GM23248 (cell line): Measurements from ENCODE around the gene EGFR. TPM values are rescaled to one million over a fixed set of nuclear protein-coding genes. Genes with fewer than 3 reads are reported as not detected.

Experiments
- DNase-seq: peaks from one replicate; pipeline ENCODE4 v3.0.0-alpha.2; 2015
- H2AFZ ChIP-seq: fragments of 200-600 bp; sonication (generic); 2 replicates; pipeline ENCODE4 v1.6.1; 2016; ENCODE audit warnings: antibody characterized with exemption
- H3F3A ChIP-seq: fragments of 200-600 bp; sonication (generic); 2 replicates; pipeline ENCODE4 v1.6.1; 2016; ENCODE audit warnings: mild to moderate bottlenecking, antibody characterized with exemption, mixed run types; ENCODE audit not compliant: insufficient read depth
- H3K27ac ChIP-seq: fragments of 200-600 bp; sonication (generic); 2 replicates; pipeline ENCODE4 v1.5.1; 2016; ENCODE audit warnings: mild to moderate bottlenecking
- H3K27me3 ChIP-seq: fragments of 200-600 bp; sonication (generic); replicated peaks from 2 replicates; pipeline ENCODE4 v1.6.1; 2016; ENCODE audit warnings: mild to moderate bottlenecking; ENCODE audit not compliant: insufficient read depth
- H3K36me3 ChIP-seq: fragments of 200-600 bp; sonication (generic); 2 replicates; pipeline ENCODE4 v1.6.1; 2016; ENCODE audit warnings: low read depth, mild to moderate bottlenecking
- H3K4me1 ChIP-seq: fragments of 200-600 bp; sonication (generic); 2 replicates; pipeline ENCODE4 v1.6.1; 2016; ENCODE audit warnings: mild to moderate bottlenecking; ENCODE audit not compliant: insufficient read depth
- H3K4me2 ChIP-seq: fragments of 200-600 bp; sonication (generic); one replicate; pipeline ENCODE4 v1.6.1; 2016; ENCODE audit warnings: mild to moderate bottlenecking; ENCODE audit not compliant: unreplicated experiment
- H3K4me3 ChIP-seq: fragments of 200-600 bp; sonication (generic); 2 replicates; pipeline ENCODE4 v1.5.1; 2016; ENCODE audit warnings: mild to moderate bottlenecking
- H3K79me2 ChIP-seq: fragments of 200-600 bp; sonication (generic); 2 replicates; pipeline ENCODE4 v1.6.1; 2016; ENCODE audit warnings: mild to moderate bottlenecking; ENCODE audit not compliant: insufficient read depth
- H3K9ac ChIP-seq: fragments of 200-600 bp; sonication (generic); 2 replicates; pipeline ENCODE4 v1.6.1; 2016; ENCODE audit warnings: mild to moderate bottlenecking
- H3K9me2 ChIP-seq: fragments of 200-600 bp; sonication (generic); 2 replicates; pipeline ENCODE4 v1.6.1; 2016; ENCODE audit warnings: mixed run types, mild to moderate bottlenecking, moderate library complexity; ENCODE audit not compliant: insufficient read depth
- H3K9me3 ChIP-seq: fragments of 200-600 bp; sonication (generic); one replicate; pipeline ENCODE4 v1.6.1; 2017; ENCODE audit warnings: low read depth
- H4K20me1 ChIP-seq: fragments of 200-600 bp; sonication (generic); 2 replicates; pipeline ENCODE4 v1.6.0; 2016; ENCODE audit not compliant: insufficient read depth
- EZH2 ChIP-seq: fragments of 200-600 bp; sonication (generic); IDR thresholded peaks from 2 replicates; pipeline ENCODE4 v1.6.1; 2018; ENCODE audit warnings: antibody characterized with exemption, mild to moderate bottlenecking; ENCODE audit not compliant: insufficient read depth, poor library complexity, severe bottlenecking
- EZH2phosphoT487 ChIP-seq: fragments of 200-600 bp; sonication (generic); IDR thresholded peaks from 2 replicates; pipeline ENCODE4 v1.6.1; 2018; ENCODE audit warnings: antibody characterized with exemption, moderate library complexity, mild to moderate bottlenecking, low read depth; ENCODE audit not compliant: insufficient read depth
- WGBS, 2 experiments: methylation state at CpG; one replicate each; pipeline ENCODE4 v1.1.6; 2015 to 2017; ENCODE audit warnings: low lambda C conversion rate in 2 of 2, low coverage in 1 of 2; ENCODE audit errors: missing lambda C conversion rate in 2 of 2; 5-methylcytosine and 5-hydroxymethylcytosine counted together
- in situ Hi-C: fragments of 300-500 bp; cut with MboI; formaldehyde crosslinking; loops from 2 replicates; pipeline ENCODE4 v1.15.0; 2020
- polyA plus RNA-seq: library from polyadenylated mRNA; unstranded; fragments of >200 nt; fragmentation: Nextera tagmentation; extraction: Ambion mirVana; gene quantifications from 2 replicates; pipeline ENCODE4 v1.2.1, GENCODE V29; 2016
- total RNA-seq: library from RNA; depleted of rRNA; stranded (reverse); fragments of >200 nt; shearing (Covaris generic); gene quantifications from 2 replicates; pipeline ENCODE4 v1.2.3, GENCODE V29; 2014

The EGFR gene
- total and polyA plus RNA-seq, 2 experiments from 2014 or later = 48.7 to 53.5 TPM

- in situ Hi-C loops = no loop called here
- H3K4me1 ChIP-seq = peaks cover 22% of the 10 kb centered on the region
- no peaks in the 10 kb centered on the region for H3K9me2 ChIP-seq
- H3K4me2 ChIP-seq = no peak overlapping the region
- TF ChIP-seq EZH2phosphoT487 = no peak
- no peak for TF ChIP-seq EZH2
- 66 to 67% methylated on average over 7 of the region's 7 CpGs for WGBS, 2 experiments
- H3K9ac ChIP-seq = no peak overlapping the region
- DNase-seq = no peak
- H3K4me3 ChIP-seq = no peak overlapping the region
- H3K9me3 ChIP-seq = no peaks in the 10 kb centered on the region
- no peak overlapping the region for H2AFZ ChIP-seq
- H3K79me2 ChIP-seq = peaks cover 89% of the 10 kb centered on the region
- no peak overlapping the region for H3K27ac ChIP-seq
- H3F3A ChIP-seq = peaks cover 54% of the 10 kb centered on the region
- no peaks in the 10 kb centered on the region for H4K20me1 ChIP-seq
- no peaks in the 10 kb centered on the region for H3K27me3 ChIP-seq
- H3K36me3 ChIP-seq = no peaks in the 10 kb centered on the region
These were observed 69.8 kb downstream of the EGFR start for GRCh38 chr7:55088620-55089019.

- Histone ChIP-seq H3K4me2 (no peak overlapping the region), H3K79me2 (peaks cover 100% of the 10 kb centered on the region), H3K9ac (no peak overlapping the region), H3K9me3 (no peaks in the 10 kb centered on the region), H3K9me2 (no peaks in the 10 kb centered on the region), H3K4me3 (no peak overlapping the region), H3K36me3 (no peaks in the 10 kb centered on the region), H3K4me1 (peaks cover 8% of the 10 kb centered on the region), H2AFZ (no peak overlapping the region), H3K27ac (no peak overlapping the region), H3K27me3 (no peaks in the 10 kb centered on the region), H3F3A (peaks cover 29% of the 10 kb centered on the region), H4K20me1 (no peaks in the 10 kb centered on the region)
- TF ChIP-seq EZH2phosphoT487 (no peak), EZH2 (no peak)
- 98% methylated on average over 15 of the region's 15 CpGs for WGBS, 2 experiments
- no peak for DNase-seq
- in situ Hi-C loops = no loop called here
These were observed 73.6 kb downstream of the EGFR start for GRCh38 chr7:55092186-55092974.

- no peaks in the 10 kb centered on the region for H4K20me1 ChIP-seq
- H3K9ac ChIP-seq = no peak overlapping the region
- H3K9me2 ChIP-seq = no peaks in the 10 kb centered on the region
- 96 to 97% methylated on average over 3 of the region's 3 CpGs for WGBS, 2 experiments
- peaks cover 2% of the 10 kb centered on the region for H3K4me1 ChIP-seq
- H3K4me3 ChIP-seq = no peak overlapping the region
- peaks cover 100% of the 10 kb centered on the region for H3K79me2 ChIP-seq
- peaks cover 23% of the 10 kb centered on the region for H3F3A ChIP-seq
- H2AFZ ChIP-seq = no peak overlapping the region
- H3K27me3 ChIP-seq = no peaks in the 10 kb centered on the region
- TF ChIP-seq EZH2phosphoT487 = no peak
- no peak for TF ChIP-seq EZH2
- H3K36me3 ChIP-seq = no peaks in the 10 kb centered on the region
- DNase-seq = no peak
- no peak overlapping the region for H3K4me2 ChIP-seq
- no peak overlapping the region for H3K27ac ChIP-seq
- in situ Hi-C loops = no loop called here
- H3K9me3 ChIP-seq = no peaks in the 10 kb centered on the region
These were observed 74.2 kb downstream of the EGFR start for GRCh38 chr7:55092975-55093373.

DNA sequence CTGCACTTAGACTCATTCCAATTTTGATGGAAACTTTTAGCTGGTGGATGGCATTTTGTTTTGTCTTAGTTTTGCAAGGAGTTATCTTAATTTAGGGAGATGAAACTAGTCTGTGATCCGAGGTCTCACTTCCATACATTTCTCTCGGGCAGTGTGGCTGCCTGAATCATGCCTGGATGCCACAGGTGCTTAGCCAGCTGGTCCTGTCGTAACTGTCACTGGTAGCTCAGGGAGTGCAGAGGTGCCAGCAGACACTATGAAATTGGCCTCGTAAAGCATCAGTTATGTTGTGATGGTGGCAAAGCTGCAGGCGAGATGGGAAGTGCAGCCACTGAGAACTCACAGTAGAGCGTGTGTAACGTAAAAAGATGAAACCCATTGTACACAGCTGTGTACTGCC lies 74.9 kb downstream of the EGFR start:
- no peaks in the 10 kb centered on the region for H3K27me3 ChIP-seq
- no peak overlapping the region for H3K9ac ChIP-seq
- in situ Hi-C loops = no loop called here
- 91% methylated on average over 7 of the region's 7 CpGs for WGBS, 2 experiments
- 0 out of 2 replicates have a peak, but pooled peaks cover 3% of the 10 kb centered on the region for H3K4me1 ChIP-seq
- H3K9me3 ChIP-seq = no peaks in the 10 kb centered on the region
- no peak overlapping the region for H3K27ac ChIP-seq
- H2AFZ ChIP-seq = no peak overlapping the region
- H4K20me1 ChIP-seq = no peaks in the 10 kb centered on the region
- H3K4me2 ChIP-seq = no peak overlapping the region
- H3K36me3 ChIP-seq = no peaks in the 10 kb centered on the region
- peaks cover 19% of the 10 kb centered on the region for H3F3A ChIP-seq
- TF ChIP-seq EZH2phosphoT487 = no peak
- H3K79me2 ChIP-seq = peaks cover 100% of the 10 kb centered on the region
- no peaks in the 10 kb centered on the region for H3K9me2 ChIP-seq
- no peak for DNase-seq
- H3K4me3 ChIP-seq = no peak overlapping the region
